ENCODE measurements around the gene KCNJ15.
A peak's percentile ranks its signal among the peaks of the same experiment; 100 is the strongest.

Gene KCNJ15

GRCh38 chr21:38256599-38257302 is at the start of gene KCNJ15:
Gene KCNJ15 (plus strand): TSS chr21:38256991. CDS start chr21:38299262, 42,271 bp downstream.
- Histone ChIP-seq H3K4me1 (peaks cover 0 to 23% (median 4%) of the 10 kb centered on the region in 4 donors), H3K27me3 (peaks cover 0 to 14% of the 10 kb centered on the region in 2 donors), H3K36me3 (no peaks in the 10 kb centered on the region), H3K27ac (no peak within 1 kb of the TSS), H3K9me3 (no peaks in the 10 kb centered on the region), H3K4me3 (no peak within 1 kb of the TSS)
- intact Hi-C loops (cut with DNase I; ENCODE audit: low total_unique reads), result no loop called here
- TF ChIP-seq, protein P1, sequence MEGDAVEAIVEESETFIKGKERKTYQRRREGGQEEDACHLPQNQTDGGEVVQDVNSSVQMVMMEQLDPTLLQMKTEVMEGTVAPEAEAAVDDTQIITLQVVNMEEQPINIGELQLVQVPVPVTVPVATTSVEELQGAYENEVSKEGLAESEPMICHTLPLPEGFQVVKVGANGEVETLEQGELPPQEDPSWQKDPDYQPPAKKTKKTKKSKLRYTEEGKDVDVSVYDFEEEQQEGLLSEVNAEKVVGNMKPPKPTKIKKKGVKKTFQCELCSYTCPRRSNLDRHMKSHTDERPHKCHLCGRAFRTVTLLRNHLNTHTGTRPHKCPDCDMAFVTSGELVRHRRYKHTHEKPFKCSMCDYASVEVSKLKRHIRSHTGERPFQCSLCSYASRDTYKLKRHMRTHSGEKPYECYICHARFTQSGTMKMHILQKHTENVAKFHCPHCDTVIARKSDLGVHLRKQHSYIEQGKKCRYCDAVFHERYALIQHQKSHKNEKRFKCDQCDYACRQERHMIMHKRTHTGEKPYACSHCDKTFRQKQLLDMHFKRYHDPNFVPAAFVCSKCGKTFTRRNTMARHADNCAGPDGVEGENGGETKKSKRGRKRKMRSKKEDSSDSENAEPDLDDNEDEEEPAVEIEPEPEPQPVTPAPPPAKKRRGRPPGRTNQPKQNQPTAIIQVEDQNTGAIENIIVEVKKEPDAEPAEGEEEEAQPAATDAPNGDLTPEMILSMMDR (IDR thresholded peaks at IDR 0.05), result no peak
- DNase-seq, result no peak

- peaks cover 0 to 14% of the 10 kb centered on the region in 2 donors for H3K27me3 ChIP-seq
- H3K4me1 ChIP-seq, result no peaks in the 10 kb centered on the region
- H3K36me3 ChIP-seq, result no peaks in the 10 kb centered on the region
- H3K4me3 ChIP-seq, result no peak overlapping the region
- DNase-seq, result no peak
- intact Hi-C loops (cut with DNase I; ENCODE audit: low total_unique reads), result no loop called here
- TF ChIP-seq, protein P1 (IDR thresholded peaks at IDR 0.05), result no peak
- H3K27ac ChIP-seq, result no peak overlapping the region
- peaks cover 0 to 14% (median 0%) of the 10 kb centered on the region in 3 donors for H3K9me3 ChIP-seq
These were observed 48.7 kb upstream of the KCNJ15 start for GRCh38 chr21:38208118-38208517.

GRCh38 chr21:38211321-38211720 is 45.5 kb upstream of the KCNJ15 start:
- Histone ChIP-seq H3K27ac (no peak overlapping the region), H3K9me3 (peaks cover 0 to 14% (median 0%) of the 10 kb centered on the region in 3 donors), H3K4me1 (no peaks in the 10 kb centered on the region), H3K27me3 (peaks cover 0 to 11% of the 10 kb centered on the region in 2 donors), H3K4me3 (no peak overlapping the region), H3K36me3 (no peaks in the 10 kb centered on the region)
- TF ChIP-seq, protein P1 (IDR thresholded peaks at IDR 0.05), result no peak
- intact Hi-C loops (cut with DNase I; ENCODE audit: low total_unique reads), result no loop called here
- DNase-seq, result no peak

GRCh38 chr21:38212706-38213105 is 44.1 kb upstream of the KCNJ15 start:
- Histone ChIP-seq H3K36me3 (no peaks in the 10 kb centered on the region), H3K27ac (no peak overlapping the region), H3K4me1 (no peaks in the 10 kb centered on the region), H3K27me3 (peaks cover 0 to 8% of the 10 kb centered on the region in 2 donors), H3K9me3 (peaks cover 0 to 14% (median 0%) of the 10 kb centered on the region in 3 donors), H3K4me3 (no peak overlapping the region)
- intact Hi-C loops (cut with DNase I; ENCODE audit: low total_unique reads), result no loop called here
- no peak for DNase-seq
- TF ChIP-seq, protein P1 (IDR thresholded peaks at IDR 0.05), result no peak

DNA sequence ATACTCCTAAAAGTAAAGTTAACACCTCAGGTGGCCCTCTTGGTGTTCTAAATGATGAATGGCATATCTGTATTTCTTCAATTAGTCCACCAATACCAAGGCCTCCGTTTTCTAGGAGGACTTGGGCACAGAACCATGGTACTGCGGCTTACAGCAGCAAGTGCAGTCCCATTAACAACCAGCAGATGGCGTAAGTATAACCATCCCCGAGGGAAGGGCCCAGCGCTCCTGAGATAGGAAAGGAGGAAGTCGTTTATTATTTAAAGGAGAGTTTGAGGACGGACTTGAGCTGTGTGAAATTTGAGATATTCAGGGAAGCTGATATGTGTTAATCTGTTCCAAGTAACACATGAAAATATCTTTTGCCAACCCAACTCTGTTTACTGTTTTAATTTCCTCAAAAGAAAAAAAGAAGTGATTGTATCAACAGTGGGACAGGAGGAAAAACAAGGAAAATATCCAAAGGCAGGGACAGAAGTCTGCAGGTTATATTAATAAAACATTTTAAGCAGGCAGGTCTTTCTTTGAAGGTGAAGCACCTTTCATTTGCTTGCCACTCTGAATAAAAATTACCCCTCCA is 37.7 kb upstream of the KCNJ15 start:
- DNase-seq, result peak; percentile 77 to 81
- peaks cover 0 to 17% (median 11%) of the 10 kb centered on the region in 3 donors for H3K9me3 ChIP-seq
- H3K36me3 ChIP-seq, result peaks cover 0 to 6% (median 0%) of the 10 kb centered on the region in 3 donors
- H3K4me1 ChIP-seq, result no peaks in the 10 kb centered on the region
- no peak overlapping the region for H3K4me3 ChIP-seq
- no peaks in the 10 kb centered on the region for H3K27me3 ChIP-seq
- TF ChIP-seq, protein P1 (IDR thresholded peaks at IDR 0.05), result peak; percentile 98
- peak overlapping the region; percentile 6 to 47 for H3K27ac ChIP-seq
- intact Hi-C loops (cut with DNase I; ENCODE audit: low total_unique reads), result no loop called here
